ENCODE results near the gene UBD.

The UBD gene

GRCh38 chr6:29597184-29597583, 37.7 kb upstream of the UBD start:
- DNase-seq (ENCODE audit: low spot score) = no peak
- POLR2A ChIA-PET (ENCODE audit: low non-redundant PET) = no interaction called here
- no peak for TF ChIP-seq CTCF (conservative IDR thresholded peaks at IDR 0.05; ENCODE audit: low read depth)
- no peak overlapping the region for H3K27ac ChIP-seq
- CTCF ChIA-PET = no interaction called here

GRCh38 chr6:29596381-29596900, 36.9 kb upstream of the UBD start:
- no peak for TF ChIP-seq CTCF (conservative IDR thresholded peaks at IDR 0.05; ENCODE audit: low read depth)
- H3K27ac ChIP-seq = no peak overlapping the region
- POLR2A ChIA-PET (ENCODE audit: low non-redundant PET) = no interaction called here
- CTCF ChIA-PET = no interaction called here
- no peak for DNase-seq (ENCODE audit: low spot score)

GRCh38 chr6:29593199-29593855, 33.8 kb upstream of the UBD start:
- no peak overlapping the region for H3K27ac ChIP-seq
- no peak for DNase-seq (ENCODE audit: low spot score)
- POLR2A ChIA-PET (ENCODE audit: low non-redundant PET) = no interaction called here
- TF ChIP-seq CTCF (conservative IDR thresholded peaks at IDR 0.05; ENCODE audit: low read depth) = no peak
- CTCF ChIA-PET = interaction anchor here (0.7 kb wide), 1 partner anchor 16 kb away, joined by 4 read pairs; no protein-coding TSS in a partner anchor

GRCh38 chr6:29591677-29592076, 32.1 kb upstream of the UBD start:
- ChIA-PET CTCF (no interaction called here), POLR2A (ENCODE audit: low non-redundant PET) (no interaction called here)
- H3K27ac ChIP-seq = no peak overlapping the region
- TF ChIP-seq CTCF (conservative IDR thresholded peaks at IDR 0.05; ENCODE audit: low read depth) = no peak
- no peak for DNase-seq (ENCODE audit: low spot score)

- POLR2A ChIA-PET (ENCODE audit: low non-redundant PET) = no interaction called here
- no peak overlapping the region for H3K27ac ChIP-seq
- TF ChIP-seq CTCF (conservative IDR thresholded peaks at IDR 0.05; ENCODE audit: low read depth) = no peak
- no peak for DNase-seq (ENCODE audit: low spot score)
- CTCF ChIA-PET = interaction anchor here (0.6 to 1.1 kb wide), 6 partner anchors 12 to 477 kb away, joined by 3 to 4 read pairs (median 3); no protein-coding TSS in a partner anchor
These were observed 30.8 kb upstream of the UBD start for GRCh38 chr6:29590218-29590808.

- POLR2A ChIA-PET (ENCODE audit: low non-redundant PET) = no interaction called here
- H3K27ac ChIP-seq = no peak overlapping the region
- peak; percentile 97 for TF ChIP-seq CTCF (conservative IDR thresholded peaks at IDR 0.05; ENCODE audit: low read depth)
- peak; percentile 44 for DNase-seq (ENCODE audit: low spot score)
- CTCF ChIA-PET = interaction anchor here (0.6 to 1.1 kb wide), 12 partner anchors 11 to 604 kb away, joined by 3 to 4 read pairs (median 3); partner anchors contain the start of gene OR12D1
These were observed 30.0 kb upstream of the UBD start for GRCh38 chr6:29589423-29590048.
